SW480 (cell line): ENCODE measurements around the gene RELL2.

ENCODE experiments used
- DNase-seq: peaks from one replicate; pipeline ENCODE4 v3.0.0-alpha.2; 2016; ENCODE audit warnings: low spot score

RELL2 gene

DNA sequence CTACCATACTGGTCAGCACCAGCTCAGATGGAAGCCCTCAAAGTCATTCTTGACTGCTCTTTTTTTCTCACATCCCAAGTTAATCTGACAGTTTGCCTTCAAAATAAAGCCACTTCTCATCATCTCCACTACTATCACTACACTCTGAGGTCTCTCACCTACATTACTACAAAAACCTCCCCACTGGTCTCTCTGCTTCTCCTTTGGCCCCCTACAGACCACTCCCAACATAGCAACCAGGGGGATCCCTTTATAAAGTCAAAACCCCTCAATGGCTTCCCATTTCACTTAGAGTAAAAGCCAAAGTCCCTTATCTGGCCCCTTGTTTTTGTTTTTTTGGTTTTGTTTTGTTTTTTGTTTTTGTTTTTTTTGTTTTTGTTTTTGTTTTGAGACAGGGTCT lies 40.6 kb downstream of the RELL2 start:
- DNase-seq: no peak

DNA sequence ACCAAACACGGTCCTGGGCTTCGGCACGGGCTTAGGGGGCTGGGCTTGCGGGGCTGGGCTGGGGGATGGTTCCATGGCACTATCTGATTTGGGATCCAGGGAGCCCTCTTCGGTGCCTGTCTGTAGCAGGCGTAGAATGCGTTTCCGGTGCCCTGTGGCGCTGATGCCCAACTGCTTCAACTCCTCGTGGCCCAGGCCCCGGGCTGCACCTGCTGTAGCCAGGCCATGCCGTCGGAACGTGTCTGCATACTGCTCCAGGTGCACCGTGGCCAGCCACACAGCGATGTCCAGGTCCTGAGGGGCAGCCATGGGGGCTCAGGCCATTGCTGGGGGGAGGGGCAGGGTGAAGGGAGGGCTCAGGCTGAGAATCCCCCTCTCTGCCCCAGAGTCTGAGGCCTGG lies 43.4 kb downstream of the RELL2 start:
- no peak for DNase-seq

DNA sequence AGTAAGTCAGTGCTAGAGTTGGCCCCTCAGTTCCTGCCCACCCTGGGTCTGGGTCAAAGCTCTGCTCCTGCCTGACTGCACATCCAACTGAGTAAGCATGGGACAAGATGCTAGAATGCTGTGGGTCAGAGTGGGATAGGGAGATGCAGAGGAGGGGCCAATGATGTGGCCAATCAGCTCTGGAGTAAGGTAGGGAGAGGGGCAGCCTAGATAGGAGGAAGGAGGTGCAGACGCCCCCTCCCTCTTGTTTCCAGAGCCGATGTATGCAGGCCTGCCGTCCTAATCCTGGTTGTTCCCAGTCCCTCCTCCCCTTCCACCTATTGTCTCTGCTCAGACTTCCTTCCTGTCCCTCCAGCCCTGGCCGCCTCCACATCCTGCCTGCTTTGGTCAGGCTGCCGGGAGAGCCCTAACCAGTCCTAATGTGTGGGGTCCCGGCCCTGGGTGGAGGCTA lies 44.0 kb downstream of the RELL2 start:
- peak; percentile 66 for DNase-seq

DNA sequence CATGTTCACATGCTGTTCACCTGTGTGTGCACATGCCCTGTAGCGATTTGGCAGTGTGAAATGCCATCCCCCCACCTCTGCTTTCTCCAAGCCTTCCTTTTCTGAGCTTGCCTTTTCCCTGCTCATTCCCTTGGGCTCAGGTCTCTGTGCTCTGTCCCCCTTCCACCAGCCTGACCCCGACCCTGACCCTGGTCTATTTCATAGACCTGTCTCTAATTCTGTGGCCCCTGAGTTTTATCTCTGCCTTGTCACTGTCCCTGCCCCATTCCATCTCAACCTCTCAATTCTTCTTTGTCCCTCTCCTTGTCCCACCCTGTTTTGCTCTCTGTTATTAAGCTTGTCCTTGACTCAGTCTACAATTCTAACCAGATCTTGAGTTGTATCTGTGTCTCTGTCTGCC lies 44.5 kb downstream of the RELL2 start:
- DNase-seq: no peak

DNA sequence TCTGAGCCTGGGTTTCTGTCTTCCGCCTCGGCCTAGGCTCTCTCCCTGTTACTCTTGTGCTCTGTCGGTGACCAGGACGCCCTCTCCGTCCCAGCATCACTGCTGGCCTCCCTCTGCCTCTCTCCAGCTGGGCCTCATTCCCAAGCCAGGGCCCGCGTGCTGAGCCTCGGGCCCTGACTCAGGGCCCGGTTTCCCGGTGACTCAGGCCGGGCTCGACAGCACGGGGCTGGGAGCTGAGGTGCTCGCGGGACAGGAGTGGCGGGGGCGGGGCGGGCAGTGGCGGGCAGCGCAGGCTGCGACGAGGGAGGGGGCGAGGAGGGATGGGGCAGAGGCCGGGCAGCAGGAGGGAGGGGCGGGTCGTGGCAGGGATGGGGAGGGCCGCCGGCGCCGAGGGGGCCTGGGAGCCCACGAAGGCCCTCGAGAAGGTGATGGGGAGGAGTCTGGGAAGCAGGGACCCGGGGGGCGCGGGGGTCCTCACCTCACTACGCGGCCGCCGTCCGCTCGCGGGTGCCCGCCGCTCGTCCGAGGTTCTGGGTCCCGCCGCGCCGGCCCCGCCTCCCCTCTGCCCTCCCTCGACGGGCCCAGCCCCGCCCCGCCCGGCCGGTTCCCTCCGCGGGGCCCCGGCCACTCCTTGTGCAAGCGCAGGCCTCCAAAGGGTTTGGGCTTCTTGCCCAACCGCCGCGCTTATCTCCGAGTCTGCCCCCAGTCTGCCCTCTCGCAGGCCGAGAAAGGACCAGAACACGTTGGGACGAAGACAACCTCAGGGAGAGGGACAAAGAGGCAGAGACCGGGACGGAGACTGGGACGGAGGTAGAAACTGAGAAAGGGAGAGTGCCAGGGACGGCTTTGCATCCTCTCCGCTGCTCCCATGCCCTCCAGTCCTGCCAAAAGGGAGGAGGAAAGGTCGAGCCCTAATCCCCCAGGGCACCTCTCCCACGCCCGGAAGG lies 45.2 kb downstream of the RELL2 start, which contains the start of gene ARAP3:
ARAP3 (minus strand) TSS at position 536 of the 947 bp plus-strand sequence. CDS start 1,744 bp downstream, outside the sequence.
- DNase-seq: peak; percentile 78

DNA sequence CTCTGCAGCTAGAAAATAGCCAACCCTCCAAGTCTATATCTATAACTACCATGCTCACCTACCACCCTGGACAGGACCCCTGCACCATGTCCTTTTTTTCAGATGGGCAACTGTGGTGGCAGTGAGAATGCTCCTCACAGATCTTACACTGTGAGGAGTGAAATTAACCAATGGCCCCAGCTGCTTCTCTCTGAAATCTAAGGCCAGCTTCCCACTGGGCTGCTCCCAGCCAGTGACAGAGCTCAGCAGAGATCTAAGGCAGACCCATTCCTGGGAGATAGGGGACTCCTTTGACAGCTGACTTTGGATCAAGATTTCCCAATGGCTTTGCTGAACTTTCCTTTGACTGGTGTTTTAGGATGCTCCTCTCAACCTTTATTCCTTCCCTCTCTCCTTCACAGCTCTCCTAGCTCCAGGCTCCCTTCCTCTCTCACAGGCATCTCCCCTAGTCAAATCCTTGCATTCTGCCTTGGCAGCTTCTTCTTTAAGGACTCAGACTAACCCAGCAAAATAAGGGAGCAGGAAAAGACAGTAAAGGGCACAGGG lies 46.9 kb downstream of the RELL2 start:
- DNase-seq: no peak

DNA sequence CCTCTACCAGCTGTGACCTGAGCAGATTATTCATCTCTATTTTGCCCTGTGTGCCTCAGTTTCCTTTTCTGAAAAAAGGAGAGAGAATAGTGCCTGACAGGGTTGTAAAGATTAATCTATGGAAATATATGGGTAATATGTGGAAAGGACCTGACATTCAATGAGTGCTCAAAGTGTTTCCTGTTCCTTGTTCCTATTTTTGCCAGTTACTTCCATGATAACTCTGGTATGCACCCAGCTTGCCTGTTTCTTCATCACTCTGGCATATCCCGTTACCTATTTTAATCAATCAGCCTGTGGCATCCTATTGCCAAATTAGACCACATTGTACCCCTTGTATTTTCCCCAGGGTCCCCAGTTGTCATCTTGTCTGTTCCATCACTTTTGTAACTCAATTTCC lies 48.8 kb downstream of the RELL2 start:
- no peak for DNase-seq

DNA sequence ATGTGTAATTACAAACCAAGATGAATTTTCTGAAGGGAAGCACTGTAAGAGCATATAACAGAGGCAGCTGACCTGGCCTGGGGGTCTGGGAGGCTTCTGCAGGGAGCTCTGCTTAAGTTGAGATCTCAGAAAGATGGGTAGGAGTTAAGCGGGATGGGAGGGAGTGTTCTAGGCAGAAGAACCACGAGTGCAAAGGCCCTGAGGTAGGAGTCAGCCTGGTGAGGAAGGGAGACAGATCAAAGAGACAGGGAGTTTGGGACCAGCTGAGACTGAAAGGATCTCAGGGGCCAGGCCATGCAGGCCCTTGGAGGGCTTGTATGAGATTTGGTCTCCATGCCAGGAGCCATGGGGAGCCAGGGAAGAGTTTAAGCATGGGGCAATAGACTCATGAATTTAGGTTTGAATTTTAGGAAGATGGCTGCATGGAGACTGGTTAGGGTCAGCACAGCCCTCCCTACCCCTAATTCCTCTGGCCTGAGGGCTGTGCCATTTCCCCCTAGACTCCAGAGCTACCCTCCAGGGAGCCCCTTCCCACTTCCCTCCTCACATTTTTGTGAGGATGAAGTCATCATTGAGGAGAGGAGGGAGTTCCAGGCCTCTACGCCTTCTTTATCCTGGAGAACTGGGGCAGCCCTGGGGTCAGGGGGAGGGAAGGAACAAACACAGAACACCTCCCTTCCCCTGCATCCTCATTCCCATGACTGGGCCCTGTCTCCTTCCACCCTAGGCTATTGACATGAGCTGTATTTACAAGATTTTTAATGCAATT lies 50.0 kb downstream of the RELL2 start:
- no peak for DNase-seq
